HCT116 (cell line): Measurements from ENCODE around the gene RSPH9. TPM values are rescaled to one million over a fixed set of nuclear protein-coding genes. Genes with fewer than 3 reads are reported as not detected.

ENCODE experiments used
- ATAC-seq: fragments of 200-7000 bp; cut with Tn5 transposase; 2 replicates; pipeline ENCODE4 v1.9.1; 2020; ENCODE audit warnings: mild to moderate bottlenecking, moderate library complexity
- BruUV-seq: library from RNA; stranded (reverse); fragments of 400-500 nt; replicated peaks from 2 replicates; lab custom pipeline; 2021; lab: Mats Ljungman, UMichigan
- CTCF ChIA-PET: fragments of 300-600 bp; sonication (Branson Sonifier 250); formaldehyde crosslinking; loops from one replicate; lab custom pipeline; 2021; ENCODE audit warnings: antibody characterized with exemption; lab: Charles Lee
- POLR2A ChIA-PET: fragments of 300-600, 350-600 bp; sonication (Branson Sonifier 250); formaldehyde crosslinking; loops from one replicate; lab custom pipeline; 2021; ENCODE audit warnings: antibody characterized with exemption; lab: Charles Lee
- RAD21 ChIA-PET, 2 experiments: fragments of 300-600 bp; sonication (Branson Sonifier 250); formaldehyde crosslinking; loops; one replicate each; lab custom pipeline; 2023; ENCODE audit warnings: low total read pairs in 2 of 2; ENCODE audit not compliant: uncharacterized antibody in 2 of 2, unreplicated experiment in 2 of 2, low non-redundant PET in 1 of 2; lab: Charles Lee
- DNase-seq: peaks from one replicate; pipeline ENCODE4 v3.0.0-alpha.2; 2010; ENCODE audit warnings: low read depth, low spot score
- H2AFZ ChIP-seq: fragments of 200-600 bp; shearing (Covaris generic), sonication (generic); 2 replicates; pipeline ENCODE4 v1.6.1; 2017; ENCODE audit warnings: low read depth, mixed run types, mixed read lengths, antibody characterized with exemption, low read length; ENCODE audit not compliant: poor library complexity, severe bottlenecking
- H3K27ac ChIP-seq: 2 replicates; pipeline ENCODE4 v1.5.1; 2012; ENCODE audit warnings: low read depth, low read length
- H3K27me3 ChIP-seq: fragments of 200-600 bp; sonication (generic); 2 replicates; pipeline ENCODE4 v1.6.1; 2016; ENCODE audit warnings: mixed run types, low read length, mixed read lengths; ENCODE audit not compliant: insufficient read depth
- H3K36me3 ChIP-seq, 2 experiments: fragments of 200-500 bp in 1 of 2; fragments of 200-600 bp in 1 of 2; sonication (Bioruptor generic) in 1 of 2; sonication (generic) in 1 of 2; 2 replicates each; pipeline versions ENCODE4 v1.5.1 to v1.6.1; 2014 to 2016; ENCODE audit warnings: low read length in 2 of 2, inconsistent platforms in 1 of 2, mixed read lengths in 1 of 2, mixed run types in 1 of 2; ENCODE audit not compliant: insufficient read depth in 2 of 2, control insufficient read depth in 1 of 2
- H3K4me1 ChIP-seq, 2 experiments: fragments of 200-600 bp in 1 of 2; sonication (generic) in 1 of 2; 2 replicates each; pipeline versions ENCODE4 v1.5.1 to v1.6.1; 2012 to 2017; ENCODE audit warnings: low read length in 2 of 2, inconsistent platforms in 1 of 2, mild to moderate bottlenecking in 1 of 2, mixed read lengths in 1 of 2, mixed run types in 1 of 2, moderate library complexity in 1 of 2; ENCODE audit not compliant: insufficient read depth in 2 of 2, control insufficient read depth in 1 of 2
- H3K4me2 ChIP-seq: fragments of 200-600 bp; sonication (generic); 2 replicates; pipeline ENCODE4 v1.6.1; 2017; ENCODE audit warnings: mixed run types, low read length, mixed read lengths
- H3K4me3 ChIP-seq, 2 experiments: fragments of 200-600 bp in 1 of 2; sonication (generic) in 1 of 2; replicated peaks in 1 of 2; 2 replicates each; pipeline ENCODE4 v1.5.1; 2011 to 2016; ENCODE audit warnings: low read length in 2 of 2, control low read depth in 1 of 2, low read depth in 1 of 2, mild to moderate bottlenecking in 1 of 2, mixed read lengths in 1 of 2, mixed run types in 1 of 2
- H3K79me2 ChIP-seq: fragments of 200-600 bp; sonication (generic); 2 replicates; pipeline ENCODE4 v1.6.1; 2017; ENCODE audit warnings: mild to moderate bottlenecking, mixed run types, low read length, moderate library complexity, mixed read lengths; ENCODE audit not compliant: insufficient read depth
- H3K9ac ChIP-seq: fragments of 200-600 bp; sonication (generic); 2 replicates; pipeline ENCODE4 v1.6.1; 2016; ENCODE audit warnings: low read length, mixed read lengths
- H3K9me2 ChIP-seq: fragments of 200-600 bp; sonication (generic), shearing (Covaris generic); 2 replicates; pipeline ENCODE4 v1.6.1; 2017; ENCODE audit warnings: mixed run types, mild to moderate bottlenecking, moderate library complexity; ENCODE audit not compliant: insufficient read depth
- H3K9me3 ChIP-seq, 2 experiments: fragments of 200-500 bp in 1 of 2; fragments of 200-600 bp in 1 of 2; sonication (Bioruptor generic) in 1 of 2; sonication (generic) in 1 of 2; 2 replicates each; pipeline ENCODE4 v1.6.1; 2014 to 2017; ENCODE audit warnings: low read length in 2 of 2, mixed read lengths in 2 of 2, inconsistent platforms in 1 of 2, low read depth in 1 of 2, mild to moderate bottlenecking in 1 of 2, mixed run types in 1 of 2, moderate library complexity in 1 of 2; ENCODE audit not compliant: control insufficient read depth in 1 of 2, insufficient read depth in 1 of 2
- H4K20me1 ChIP-seq: fragments of 200-600 bp; sonication (generic), shearing (Covaris generic); 2 replicates; pipeline ENCODE4 v1.6.1; 2017; ENCODE audit warnings: mixed run types, mild to moderate bottlenecking, moderate library complexity; ENCODE audit not compliant: insufficient read depth
- CBX3 ChIP-seq: IDR thresholded peaks from 2 replicates; pipeline ENCODE4 v1.6.1; 2012; ENCODE audit warnings: low read depth
- CEBPB ChIP-seq: IDR thresholded peaks from 2 replicates; pipeline ENCODE4 v1.6.1; 2012; ENCODE audit warnings: low read depth
- CTCF ChIP-seq, 3 experiments: fragments of 200-600 bp in 1 of 3; sonication (generic) in 1 of 3; IDR thresholded peaks in 2 of 3; conservative IDR thresholded peaks in 1 of 3; 2 replicates each; pipeline ENCODE4 v1.5.1; 2012 to 2017; ENCODE audit warnings: low read depth in 2 of 3, low read length in 2 of 3, antibody characterized with exemption in 1 of 3, borderline replicate concordance in 1 of 3, control low read depth in 1 of 3, mild to moderate bottlenecking in 1 of 3, mixed read lengths in 1 of 3, mixed run types in 1 of 3, moderate library complexity in 1 of 3; ENCODE audit not compliant: insufficient read depth in 1 of 3
- EGR1 ChIP-seq: IDR thresholded peaks from 2 replicates; pipeline ENCODE4 v1.6.1; 2012; ENCODE audit warnings: low read depth
- EZH2phosphoT487 ChIP-seq: fragments of 200-600 bp; IDR thresholded peaks from 2 replicates; pipeline ENCODE4 v1.6.1; 2018; ENCODE audit warnings: antibody characterized with exemption, borderline replicate concordance
- MAX ChIP-seq: IDR thresholded peaks from 2 replicates; pipeline ENCODE4 v1.6.1; 2012
- POLR2A ChIP-seq: IDR thresholded peaks from 2 replicates; pipeline ENCODE4 v1.7.0; 2011; ENCODE audit warnings: borderline replicate concordance; ENCODE audit not compliant: insufficient read depth, insufficient read length; ENCODE audit errors: extremely low read depth
- RAD21 ChIP-seq: IDR thresholded peaks from 2 replicates; pipeline ENCODE4 v1.6.1; 2012; ENCODE audit warnings: low read depth, mild to moderate bottlenecking
- SRF ChIP-seq: IDR thresholded peaks from 2 replicates; pipeline ENCODE4 v1.6.1; 2012; ENCODE audit warnings: low read depth
- TCF7L2 ChIP-seq: IDR thresholded peaks from 2 replicates; pipeline ENCODE4 v1.7.0; 2011; ENCODE audit warnings: borderline replicate concordance, inconsistent platforms; ENCODE audit not compliant: insufficient read depth, insufficient read length; ENCODE audit errors: extremely low read depth
- ZFX ChIP-seq: fragments of 450-650 bp; IDR thresholded peaks from 2 replicates; pipeline ENCODE4 v1.6.1; 2017
- intact Hi-C: fragments of 100-400 bp; cut with micrococcal nuclease; formaldehyde crosslinking; loops from 2 replicates; pipeline ENCODE4 v1.10.0; 2022
- total RNA-seq: library from RNA; stranded (reverse); gene quantifications from one replicate; pipeline ENCODE4 v1.2.1, GENCODE V29; 2021; ENCODE audit not compliant: unreplicated experiment
- TF ChIP-seq, protein P1 (sequence below): IDR thresholded peaks from 2 replicates; pipeline ENCODE4 v1.6.1; 2011; ENCODE audit warnings: mild to moderate bottlenecking, low read length, moderate library complexity; ENCODE audit not compliant: insufficient replicate concordance; ENCODE audit errors: extremely low read depth
- TF ChIP-seq, protein P2 (sequence below): IDR thresholded peaks from 2 replicates; pipeline ENCODE4 v1.6.1; 2012; ENCODE audit warnings: low read depth

The RSPH9 gene
- total RNA-seq, 1 experiment from 2014 or later = not detected

DNA sequence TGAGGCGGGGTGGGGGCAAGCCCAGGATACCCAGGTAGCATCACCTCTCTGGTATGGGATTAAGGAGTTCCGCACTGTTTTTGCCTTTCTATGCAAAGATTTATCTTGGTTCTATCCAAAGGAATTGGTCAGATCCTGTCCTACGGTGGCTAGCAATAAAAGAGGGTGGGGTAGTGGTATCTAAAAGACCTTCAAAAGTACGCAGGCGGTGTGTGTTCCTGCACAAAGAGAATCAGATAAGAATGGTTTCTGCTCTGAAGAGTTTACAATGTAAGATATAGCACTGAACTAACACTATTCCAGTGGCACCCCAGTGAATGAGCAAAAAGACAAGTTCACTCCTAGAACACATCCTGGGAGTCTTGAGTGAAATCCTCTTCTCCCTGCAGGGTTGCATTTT is 36.5 kb downstream of the RSPH9 start:
- POLR2A ChIA-PET = no interaction called here
- peaks cover 70% of the 10 kb centered on the region for H3K79me2 ChIP-seq

More for the DNA sequence above, 36.5 kb downstream of the RSPH9 start:
- Histone ChIP-seq H3K4me1 (peaks cover 4 to 5% of the 10 kb centered on the region in 2 experiments; a peak in 3 of 4 replicates), H3K27me3 (no peaks in the 10 kb centered on the region), H3K9ac (no peak overlapping the region), H3K9me2 (no peaks in the 10 kb centered on the region), H2AFZ (no peak overlapping the region), H3K4me3 (no peak overlapping the region), H3K27ac (no peak overlapping the region), H4K20me1 (no peaks in the 10 kb centered on the region; the same call in 1 of the 2 replicates), H3K36me3 (peaks cover 20 to 37% of the 10 kb centered on the region in 2 experiments; a peak in 3 of 4 replicates), H3K9me3 (no peaks in the 10 kb centered on the region), H3K4me2 (no peak overlapping the region)
- CTCF ChIA-PET = interaction anchor here (1.4 kb wide), 1 partner anchor 14 kb away, joined by 4 read pairs; no protein-coding TSS in a partner anchor
- RAD21 ChIA-PET = no interaction called here
- no TSS peak for BruUV-seq
- intact Hi-C loops = no loop called here
- no peak for TF ChIP-seq TCF7L2
- TF ChIP-seq RAD21 = no peak
- TF ChIP-seq ZFX = no peak
- no peak for TF ChIP-seq CEBPB
- TF ChIP-seq CTCF (IDR thresholded peaks at IDR 0.05 in 2 of 3, conservative IDR thresholded peaks at IDR 0.05 in 1 of 3; ENCODE audit: borderline replicate concordance in 1 of 3, insufficient read depth in 1 of 3, low read depth in 2 of 3, low read length in 2 of 3) = no peak
- TF ChIP-seq MAX = no peak
- no peak for TF ChIP-seq EZH2phosphoT487
- TF ChIP-seq SRF = no peak
- TF ChIP-seq CBX3 = no peak
- TF ChIP-seq, protein P1, sequence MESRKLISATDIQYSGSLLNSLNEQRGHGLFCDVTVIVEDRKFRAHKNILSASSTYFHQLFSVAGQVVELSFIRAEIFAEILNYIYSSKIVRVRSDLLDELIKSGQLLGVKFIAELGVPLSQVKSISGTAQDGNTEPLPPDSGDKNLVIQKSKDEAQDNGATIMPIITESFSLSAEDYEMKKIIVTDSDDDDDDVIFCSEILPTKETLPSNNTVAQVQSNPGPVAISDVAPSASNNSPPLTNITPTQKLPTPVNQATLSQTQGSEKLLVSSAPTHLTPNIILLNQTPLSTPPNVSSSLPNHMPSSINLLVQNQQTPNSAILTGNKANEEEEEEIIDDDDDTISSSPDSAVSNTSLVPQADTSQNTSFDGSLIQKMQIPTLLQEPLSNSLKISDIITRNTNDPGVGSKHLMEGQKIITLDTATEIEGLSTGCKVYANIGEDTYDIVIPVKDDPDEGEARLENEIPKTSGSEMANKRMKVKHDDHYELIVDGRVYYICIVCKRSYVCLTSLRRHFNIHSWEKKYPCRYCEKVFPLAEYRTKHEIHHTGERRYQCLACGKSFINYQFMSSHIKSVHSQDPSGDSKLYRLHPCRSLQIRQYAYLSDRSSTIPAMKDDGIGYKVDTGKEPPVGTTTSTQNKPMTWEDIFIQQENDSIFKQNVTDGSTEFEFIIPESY = no peak
- TF ChIP-seq POLR2A = no peak
- TF ChIP-seq EGR1 = no peak
- TF ChIP-seq, protein P2, sequence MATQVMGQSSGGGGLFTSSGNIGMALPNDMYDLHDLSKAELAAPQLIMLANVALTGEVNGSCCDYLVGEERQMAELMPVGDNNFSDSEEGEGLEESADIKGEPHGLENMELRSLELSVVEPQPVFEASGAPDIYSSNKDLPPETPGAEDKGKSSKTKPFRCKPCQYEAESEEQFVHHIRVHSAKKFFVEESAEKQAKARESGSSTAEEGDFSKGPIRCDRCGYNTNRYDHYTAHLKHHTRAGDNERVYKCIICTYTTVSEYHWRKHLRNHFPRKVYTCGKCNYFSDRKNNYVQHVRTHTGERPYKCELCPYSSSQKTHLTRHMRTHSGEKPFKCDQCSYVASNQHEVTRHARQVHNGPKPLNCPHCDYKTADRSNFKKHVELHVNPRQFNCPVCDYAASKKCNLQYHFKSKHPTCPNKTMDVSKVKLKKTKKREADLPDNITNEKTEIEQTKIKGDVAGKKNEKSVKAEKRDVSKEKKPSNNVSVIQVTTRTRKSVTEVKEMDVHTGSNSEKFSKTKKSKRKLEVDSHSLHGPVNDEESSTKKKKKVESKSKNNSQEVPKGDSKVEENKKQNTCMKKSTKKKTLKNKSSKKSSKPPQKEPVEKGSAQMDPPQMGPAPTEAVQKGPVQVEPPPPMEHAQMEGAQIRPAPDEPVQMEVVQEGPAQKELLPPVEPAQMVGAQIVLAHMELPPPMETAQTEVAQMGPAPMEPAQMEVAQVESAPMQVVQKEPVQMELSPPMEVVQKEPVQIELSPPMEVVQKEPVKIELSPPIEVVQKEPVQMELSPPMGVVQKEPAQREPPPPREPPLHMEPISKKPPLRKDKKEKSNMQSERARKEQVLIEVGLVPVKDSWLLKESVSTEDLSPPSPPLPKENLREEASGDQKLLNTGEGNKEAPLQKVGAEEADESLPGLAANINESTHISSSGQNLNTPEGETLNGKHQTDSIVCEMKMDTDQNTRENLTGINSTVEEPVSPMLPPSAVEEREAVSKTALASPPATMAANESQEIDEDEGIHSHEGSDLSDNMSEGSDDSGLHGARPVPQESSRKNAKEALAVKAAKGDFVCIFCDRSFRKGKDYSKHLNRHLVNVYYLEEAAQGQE = no peak
- ATAC-seq = no peak
- DNase-seq = no peak
